DOHH2 (cell line): ENCODE data around the gene GUCA2B.

Source experiments
- EZH2phosphoT487 ChIP-seq: fragments of 200-600 bp; sonication (generic); IDR thresholded peaks from 2 replicates; pipeline ENCODE4 v1.6.1; 2017; ENCODE audit warnings: borderline replicate concordance, mild to moderate bottlenecking, antibody characterized with exemption, low read length, moderate library complexity, mixed read lengths
- TF ChIP-seq, protein P1 (sequence below): fragments of 200-600 bp; sonication (generic); IDR thresholded peaks from one replicate; pipeline ENCODE4 v1.5.1; 2014; ENCODE audit warnings: antibody characterized with exemption, mild to moderate bottlenecking, low read depth, low read length; ENCODE audit not compliant: poor library complexity, severe bottlenecking

DNA sequence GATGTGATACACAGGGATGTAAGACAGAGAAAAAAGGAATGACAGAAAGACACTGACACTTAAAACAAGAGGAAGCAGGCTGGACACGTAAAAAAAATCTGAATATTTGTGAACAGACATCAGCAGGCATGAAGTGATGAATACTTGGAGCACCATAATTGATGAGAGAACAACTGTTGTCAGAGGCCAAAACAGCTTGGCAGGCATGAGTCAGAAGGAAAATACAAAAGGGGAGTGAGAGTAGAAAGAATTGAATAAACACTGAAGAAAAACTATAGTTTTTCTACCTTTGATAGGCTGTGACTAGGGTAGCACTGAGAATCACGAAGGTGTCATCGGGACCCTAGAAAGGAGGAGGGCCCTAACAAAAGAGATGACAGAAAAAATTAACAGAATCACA is 32.9 kb downstream of the GUCA2B start:
- TF ChIP-seq, protein P1, sequence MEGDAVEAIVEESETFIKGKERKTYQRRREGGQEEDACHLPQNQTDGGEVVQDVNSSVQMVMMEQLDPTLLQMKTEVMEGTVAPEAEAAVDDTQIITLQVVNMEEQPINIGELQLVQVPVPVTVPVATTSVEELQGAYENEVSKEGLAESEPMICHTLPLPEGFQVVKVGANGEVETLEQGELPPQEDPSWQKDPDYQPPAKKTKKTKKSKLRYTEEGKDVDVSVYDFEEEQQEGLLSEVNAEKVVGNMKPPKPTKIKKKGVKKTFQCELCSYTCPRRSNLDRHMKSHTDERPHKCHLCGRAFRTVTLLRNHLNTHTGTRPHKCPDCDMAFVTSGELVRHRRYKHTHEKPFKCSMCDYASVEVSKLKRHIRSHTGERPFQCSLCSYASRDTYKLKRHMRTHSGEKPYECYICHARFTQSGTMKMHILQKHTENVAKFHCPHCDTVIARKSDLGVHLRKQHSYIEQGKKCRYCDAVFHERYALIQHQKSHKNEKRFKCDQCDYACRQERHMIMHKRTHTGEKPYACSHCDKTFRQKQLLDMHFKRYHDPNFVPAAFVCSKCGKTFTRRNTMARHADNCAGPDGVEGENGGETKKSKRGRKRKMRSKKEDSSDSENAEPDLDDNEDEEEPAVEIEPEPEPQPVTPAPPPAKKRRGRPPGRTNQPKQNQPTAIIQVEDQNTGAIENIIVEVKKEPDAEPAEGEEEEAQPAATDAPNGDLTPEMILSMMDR = no peak
- TF ChIP-seq EZH2phosphoT487 = no peak
